Panc1 (cell line): Measurements from ENCODE around the gene SKI.

ENCODE experiments used
- CTCF ChIP-seq: fragments of 450-650 bp; IDR thresholded peaks from 2 replicates; pipeline ENCODE4 v1.5.1; 2017; ENCODE audit warnings: mild to moderate bottlenecking
- POLR2AphosphoS5 ChIP-seq: IDR thresholded peaks from 2 replicates; pipeline ENCODE4 v1.6.1; 2012; ENCODE audit warnings: mild to moderate bottlenecking, low read depth, low read length, moderate library complexity
- SIN3A ChIP-seq: IDR thresholded peaks from 2 replicates; pipeline ENCODE4 v1.6.1; 2012; ENCODE audit warnings: low read depth, mild to moderate bottlenecking, low read length, moderate library complexity, borderline replicate concordance; ENCODE audit not compliant: insufficient read depth
- TF ChIP-seq, protein P1 (sequence below), 2 experiments: IDR thresholded peaks; 2 replicates each; pipeline ENCODE4 v1.6.1; 2011 to 2012; ENCODE audit warnings: low read depth in 2 of 2, control low read depth in 1 of 2, low read length in 1 of 2, mild to moderate bottlenecking in 1 of 2, moderate library complexity in 1 of 2; ENCODE audit not compliant: insufficient read depth in 1 of 2

DNA sequence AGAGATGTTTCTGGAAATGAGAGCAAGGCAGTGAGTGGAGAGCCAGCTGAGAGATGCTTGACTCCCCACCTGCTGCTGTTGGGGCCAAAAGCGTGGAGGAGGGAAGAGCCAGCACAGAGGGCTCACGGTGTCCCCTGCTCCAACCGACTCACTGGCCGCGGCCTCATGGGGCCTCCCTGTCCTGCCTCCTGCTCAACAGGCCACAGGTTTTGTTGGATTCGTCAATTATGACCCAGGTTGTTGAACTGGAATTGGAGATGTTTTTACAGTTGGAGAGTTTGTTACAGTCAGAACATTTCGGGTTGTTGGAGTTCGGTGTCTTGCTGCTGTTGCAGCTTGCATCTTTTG is 21.4 kb downstream of the SKI start:
- TF ChIP-seq CTCF: no peak
- no peak for TF ChIP-seq POLR2AphosphoS5
- TF ChIP-seq, protein P1, sequence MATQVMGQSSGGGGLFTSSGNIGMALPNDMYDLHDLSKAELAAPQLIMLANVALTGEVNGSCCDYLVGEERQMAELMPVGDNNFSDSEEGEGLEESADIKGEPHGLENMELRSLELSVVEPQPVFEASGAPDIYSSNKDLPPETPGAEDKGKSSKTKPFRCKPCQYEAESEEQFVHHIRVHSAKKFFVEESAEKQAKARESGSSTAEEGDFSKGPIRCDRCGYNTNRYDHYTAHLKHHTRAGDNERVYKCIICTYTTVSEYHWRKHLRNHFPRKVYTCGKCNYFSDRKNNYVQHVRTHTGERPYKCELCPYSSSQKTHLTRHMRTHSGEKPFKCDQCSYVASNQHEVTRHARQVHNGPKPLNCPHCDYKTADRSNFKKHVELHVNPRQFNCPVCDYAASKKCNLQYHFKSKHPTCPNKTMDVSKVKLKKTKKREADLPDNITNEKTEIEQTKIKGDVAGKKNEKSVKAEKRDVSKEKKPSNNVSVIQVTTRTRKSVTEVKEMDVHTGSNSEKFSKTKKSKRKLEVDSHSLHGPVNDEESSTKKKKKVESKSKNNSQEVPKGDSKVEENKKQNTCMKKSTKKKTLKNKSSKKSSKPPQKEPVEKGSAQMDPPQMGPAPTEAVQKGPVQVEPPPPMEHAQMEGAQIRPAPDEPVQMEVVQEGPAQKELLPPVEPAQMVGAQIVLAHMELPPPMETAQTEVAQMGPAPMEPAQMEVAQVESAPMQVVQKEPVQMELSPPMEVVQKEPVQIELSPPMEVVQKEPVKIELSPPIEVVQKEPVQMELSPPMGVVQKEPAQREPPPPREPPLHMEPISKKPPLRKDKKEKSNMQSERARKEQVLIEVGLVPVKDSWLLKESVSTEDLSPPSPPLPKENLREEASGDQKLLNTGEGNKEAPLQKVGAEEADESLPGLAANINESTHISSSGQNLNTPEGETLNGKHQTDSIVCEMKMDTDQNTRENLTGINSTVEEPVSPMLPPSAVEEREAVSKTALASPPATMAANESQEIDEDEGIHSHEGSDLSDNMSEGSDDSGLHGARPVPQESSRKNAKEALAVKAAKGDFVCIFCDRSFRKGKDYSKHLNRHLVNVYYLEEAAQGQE (IDR thresholded peaks at IDR 0.05; ENCODE audit: insufficient read depth in 1 of 2, low read depth in 2 of 2, low read length in 1 of 2): no peak
- TF ChIP-seq SIN3A: no peak
